ENCODE data around the gene NOTUM.
"Not testable (repeated sequence)": the region's sequence is repeated elsewhere in the genome, so short reads cannot be mapped to it uniquely, and the experiment has no call there.

Gene NOTUM

DNA sequence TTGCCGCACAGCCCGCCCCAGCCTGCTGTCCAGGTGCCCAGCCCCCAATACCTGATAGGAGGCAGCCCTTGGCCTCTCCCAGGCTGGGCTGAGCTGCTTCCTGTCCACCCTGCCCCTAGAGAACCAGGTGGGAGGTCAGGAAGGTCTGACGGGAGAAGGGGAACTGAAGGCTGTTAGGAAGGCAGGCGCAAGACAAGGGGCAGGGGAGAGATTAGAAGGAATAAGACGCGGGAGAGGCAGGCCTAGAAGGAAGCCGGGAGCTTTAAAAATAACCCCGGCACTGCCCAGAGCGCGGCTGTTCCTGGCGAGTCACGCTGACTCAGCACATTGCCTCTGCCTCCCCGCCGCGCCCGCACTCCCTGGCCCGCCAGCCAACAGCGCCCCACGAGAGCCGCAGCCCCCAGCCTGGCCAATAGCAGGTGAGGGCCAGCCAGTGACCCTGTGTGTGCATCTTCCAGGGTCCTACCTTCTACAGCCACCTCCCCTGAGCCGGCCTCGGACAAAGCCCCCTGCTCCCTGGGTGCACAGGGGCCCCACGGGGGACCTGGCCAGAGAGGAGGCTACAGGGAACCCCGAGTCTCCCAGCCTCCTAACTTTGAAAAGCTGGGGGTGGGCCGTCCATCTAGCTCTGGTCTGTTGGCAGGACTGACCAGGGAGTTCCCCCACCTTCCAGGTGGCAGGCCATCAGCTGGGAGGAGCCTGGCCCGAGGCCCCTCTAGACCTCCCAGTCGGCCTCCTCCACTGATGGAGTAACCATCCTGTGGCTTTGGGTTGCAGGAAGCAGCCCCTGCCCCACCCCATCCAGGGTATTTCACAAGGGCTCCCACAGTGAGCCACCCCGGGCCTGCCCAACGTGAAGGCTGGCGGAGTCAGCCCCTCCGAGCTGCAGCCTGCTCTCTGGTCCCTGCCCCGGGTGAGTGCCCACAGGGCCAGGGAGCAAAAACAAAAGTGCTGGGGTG lies 37.4 kb downstream of the NOTUM start:
- DNase-seq (ENCODE audit: low spot score): peak; percentile 61

- DNase-seq (ENCODE audit: low spot score): no peak
Measured at GRCh38 chr17:81922566-81923301, 38.3 kb downstream of the NOTUM start.

DNA sequence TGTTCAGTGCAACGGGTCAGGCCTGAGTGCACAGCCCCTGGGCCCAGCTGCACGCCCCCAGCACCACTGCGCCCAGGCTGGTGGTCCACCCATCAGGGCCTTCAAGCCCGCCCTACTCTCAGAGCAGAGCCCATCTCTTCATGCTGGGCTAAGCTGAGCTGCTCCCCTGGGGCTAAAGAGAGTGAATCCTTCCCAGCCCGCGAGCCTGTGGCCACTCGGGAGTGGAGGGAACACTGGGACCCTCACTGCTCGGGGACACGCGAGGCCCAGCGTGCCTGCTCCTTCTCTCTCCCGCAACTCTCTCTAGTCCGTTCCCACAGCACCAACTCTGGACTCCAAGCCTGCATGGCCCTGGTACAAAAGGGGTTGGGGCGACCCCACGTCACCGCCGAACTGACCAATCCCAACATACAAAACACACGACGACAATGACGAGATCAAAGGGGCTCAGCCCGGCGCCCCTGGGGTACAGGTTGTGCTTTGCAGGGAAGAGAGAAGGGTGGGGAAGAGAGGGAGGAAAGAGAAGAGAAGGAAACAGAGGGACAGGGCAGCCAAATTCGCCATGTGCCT lies 38.9 kb downstream of the NOTUM start:
- no peak for DNase-seq (ENCODE audit: low spot score)

DNA sequence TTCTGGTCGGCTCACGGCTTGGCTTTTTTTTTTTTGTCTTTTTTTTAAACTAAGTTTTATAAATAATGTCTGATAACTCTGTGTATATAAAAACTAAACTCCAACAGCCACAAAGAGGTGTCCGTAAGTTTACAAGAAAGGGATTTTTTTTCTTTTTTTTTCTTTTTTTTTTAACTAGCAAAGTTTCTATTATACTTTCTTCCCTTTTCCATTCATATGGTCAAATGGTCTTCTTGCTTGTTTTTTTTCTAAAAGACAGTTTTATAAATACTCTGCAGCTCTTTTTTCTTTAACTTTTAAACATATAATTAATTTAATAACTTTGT lies 39.5 kb downstream of the NOTUM start:
- DNase-seq (ENCODE audit: low spot score): no peak

GRCh38 chr17:81920612-81921536 lies 40.1 kb downstream of the NOTUM start:
- no peak for DNase-seq (ENCODE audit: low spot score)

- no peak for DNase-seq (ENCODE audit: low spot score)
Measured at GRCh38 chr17:81918832-81919545, 42.0 kb downstream of the NOTUM start.

DNA sequence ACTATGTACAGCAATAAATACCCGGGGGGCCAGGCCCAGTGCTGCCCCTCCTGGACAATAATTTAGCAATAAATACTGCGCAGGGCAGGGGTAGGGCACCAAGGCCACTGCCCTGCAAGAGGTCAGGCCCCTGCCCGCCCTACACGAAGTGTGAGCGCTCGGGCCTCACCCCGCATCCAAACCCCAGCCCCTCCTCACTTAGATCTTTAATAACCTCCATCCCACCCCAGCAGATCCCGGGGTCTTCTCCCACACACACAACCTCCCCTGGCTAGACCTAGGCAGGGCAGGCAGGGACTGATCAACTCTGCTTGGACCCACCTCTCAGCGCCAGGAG lies 42.7 kb downstream of the NOTUM start:
- DNase-seq (ENCODE audit: low spot score): not testable (repeated sequence)

- peak; percentile 85 for DNase-seq (ENCODE audit: low spot score)
Measured at GRCh38 chr17:81917565-81918332, 43.2 kb downstream of the NOTUM start, which contains the start of gene SIRT7. SIRT7 (minus strand) TSS chr17:81918176; CDS start chr17:81918131, 45 bp downstream.

GRCh38 chr17:81916234-81917001 lies 44.6 kb downstream of the NOTUM start:
- DNase-seq (ENCODE audit: low spot score): no peak

GRCh38 chr17:81915331-81915730 lies 45.7 kb downstream of the NOTUM start:
- no peak for DNase-seq (ENCODE audit: low spot score)

DNA sequence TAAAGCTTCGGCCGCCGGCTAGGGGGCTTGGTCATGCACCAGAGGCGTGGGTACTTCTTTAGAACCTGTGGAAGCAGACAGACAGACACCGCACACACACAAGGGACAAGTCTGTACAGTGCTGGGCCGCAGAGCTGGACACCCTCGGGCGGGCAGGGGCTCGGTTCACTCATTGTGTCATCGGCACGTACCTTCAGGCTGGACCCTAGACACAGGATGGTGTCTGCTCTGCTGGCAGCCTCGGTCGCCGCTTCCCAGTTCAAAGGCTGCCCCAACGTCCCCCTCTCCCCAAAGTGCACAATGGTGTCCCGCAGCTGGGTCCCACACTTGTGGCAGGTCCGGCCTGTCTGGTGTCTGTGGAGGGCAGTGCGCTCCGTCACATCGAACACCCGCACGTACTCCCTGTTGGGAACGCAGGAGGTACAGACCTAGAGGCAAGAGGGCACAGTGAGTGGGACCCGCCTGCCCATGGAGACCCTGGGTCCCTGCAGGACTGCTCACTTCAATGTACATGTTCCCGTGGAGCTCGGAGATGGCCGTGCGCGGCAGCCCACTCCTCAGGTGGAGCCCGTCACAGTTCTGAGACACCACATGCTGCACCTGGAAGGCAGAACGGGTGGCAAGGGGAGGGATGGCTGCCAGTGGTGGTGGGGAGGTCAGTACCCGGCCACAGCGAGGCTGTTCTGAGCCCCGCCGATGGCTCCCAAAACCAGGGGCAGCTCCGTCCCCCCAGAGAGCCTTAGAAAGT lies 46.7 kb downstream of the NOTUM start:
- DNase-seq (ENCODE audit: low spot score): no peak

DNA sequence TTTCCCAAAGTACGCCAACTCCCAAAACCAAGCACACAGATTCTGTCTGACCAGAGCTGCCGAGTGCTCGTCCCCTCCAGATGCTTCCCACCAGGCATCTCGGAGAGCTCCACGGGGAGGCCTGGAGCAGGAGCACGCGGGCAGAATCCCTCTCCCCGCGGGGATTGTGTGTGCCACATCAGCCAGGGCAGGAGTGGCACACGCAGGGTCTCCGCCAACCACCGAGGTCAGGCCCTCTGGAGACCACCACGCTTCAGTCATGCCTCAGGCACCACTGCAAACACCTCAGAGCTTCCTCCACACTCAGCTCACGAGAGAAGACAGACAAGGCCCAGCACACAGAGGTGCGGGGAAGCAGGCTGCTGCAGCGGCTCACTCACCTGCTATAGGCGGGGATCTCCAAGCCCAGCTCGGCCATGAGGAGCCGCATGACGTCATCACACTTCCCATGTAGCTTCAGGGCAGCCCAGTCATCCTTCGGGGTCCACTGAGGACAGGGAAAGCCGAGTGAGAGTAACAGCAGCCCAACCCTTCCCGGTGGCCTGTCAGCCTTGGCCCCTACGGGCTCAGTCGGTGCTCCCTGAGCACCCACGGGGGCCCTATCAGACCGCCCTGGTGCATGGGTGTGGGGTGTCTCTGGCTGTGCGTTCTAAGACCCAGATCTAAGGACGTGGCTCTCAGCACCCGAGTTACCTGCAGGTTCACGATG lies 47.4 kb downstream of the NOTUM start:
- no peak for DNase-seq (ENCODE audit: low spot score)

DNA sequence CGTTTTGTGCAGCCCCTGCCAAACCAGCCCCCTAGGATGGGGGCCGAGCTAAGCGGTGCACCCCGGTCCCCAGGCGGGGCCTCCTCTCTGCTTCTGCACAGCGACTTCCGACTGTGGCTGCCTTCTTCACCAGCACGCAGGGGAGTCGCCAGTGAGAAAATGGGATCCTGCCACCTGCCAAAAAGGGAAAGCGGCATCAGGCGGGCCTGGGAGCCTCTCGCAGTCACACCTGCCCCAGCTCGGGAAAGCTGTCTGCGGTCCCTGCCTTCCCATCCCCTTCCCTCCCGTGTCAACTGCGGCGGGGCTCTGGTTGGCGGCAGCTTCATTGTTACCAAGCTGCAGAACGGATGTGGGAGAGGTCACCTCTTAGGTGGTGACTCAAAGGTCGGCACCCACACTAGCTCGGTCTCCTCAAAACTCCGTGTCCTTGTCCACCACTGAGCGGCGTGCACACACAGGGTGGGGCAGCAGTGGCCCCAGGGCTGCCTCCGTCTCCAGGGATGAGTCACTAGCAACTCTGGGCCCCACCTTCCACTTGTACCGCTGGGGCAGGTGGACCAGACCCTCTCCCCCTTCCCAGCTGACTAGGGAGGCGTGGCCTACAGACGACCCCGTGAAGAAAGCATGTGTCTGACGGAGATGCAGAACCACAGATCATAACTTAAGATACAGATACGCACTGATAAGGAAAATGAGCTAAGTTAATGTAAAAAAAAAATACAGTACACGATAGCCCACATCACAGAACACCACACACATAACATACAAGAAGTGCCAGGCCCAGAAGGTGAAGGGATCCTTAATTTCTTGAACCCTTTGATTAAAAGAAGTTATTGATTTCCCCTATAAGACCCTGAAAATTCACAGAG lies 48.3 kb downstream of the NOTUM start:
- no peak for DNase-seq (ENCODE audit: low spot score)

- no peak for DNase-seq (ENCODE audit: low spot score)
Measured at GRCh38 chr17:81911969-81912368, 49.0 kb downstream of the NOTUM start.

DNA sequence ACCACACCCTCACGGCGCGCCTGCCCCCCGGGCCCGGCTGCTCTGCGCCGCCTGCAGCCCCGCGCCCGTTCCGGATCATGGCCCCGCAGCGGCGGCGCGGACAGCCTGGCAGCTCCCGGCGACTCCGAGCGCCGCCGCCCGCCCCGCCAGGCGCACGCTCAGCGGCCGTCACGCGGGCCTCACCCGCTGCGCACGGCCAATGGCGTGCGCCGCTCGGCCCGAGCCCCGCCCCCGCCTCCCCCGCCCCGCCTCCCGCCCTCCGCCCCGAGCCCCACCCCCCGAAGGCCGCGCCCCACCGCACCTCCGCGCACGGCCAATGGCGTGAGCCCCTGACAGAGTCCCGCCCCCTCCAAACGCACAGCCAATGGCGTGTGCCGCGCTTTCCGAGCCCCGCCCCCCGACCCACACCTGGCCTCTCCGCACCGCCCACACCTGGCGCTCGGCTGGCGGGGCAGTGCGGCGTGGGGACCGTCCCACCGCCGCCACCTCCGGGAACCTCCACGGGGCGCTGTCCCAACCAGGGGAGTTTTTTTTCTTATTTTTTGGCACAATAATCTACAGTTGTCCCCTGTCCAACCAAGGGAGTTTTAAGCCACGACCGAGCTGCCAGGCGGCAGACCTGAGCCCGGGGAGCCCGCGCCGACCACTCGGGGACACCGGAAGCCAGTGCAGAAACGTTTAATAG lies 49.6 kb downstream of the NOTUM start, which contains the start of gene PCYT2:
Gene PCYT2, minus strand, starts transcription at position 123 of the 685 bp plus-strand sequence. Its CDS starts 44 bp downstream, at position 79.
- DNase-seq (ENCODE audit: low spot score): peak; percentile 97

GRCh38 chr17:81910840-81911276 lies 50.1 kb downstream of the NOTUM start:
- no peak for DNase-seq (ENCODE audit: low spot score)

Data from Ammon's horn (tissue), 1 donor.